Tibial nerve (tissue), 4 donors: ENCODE data around the gene BMP4.

Experiments used
- EP300 ChIP-seq, 2 donors: sonication (generic); formaldehyde crosslinking; IDR thresholded peaks; one replicate each; pipeline ENCODE4 v1.6.1; 2017; ENCODE audit warnings: antibody characterized with exemption in 2 of 2, mild to moderate bottlenecking in 1 of 2
- TF ChIP-seq, protein P1 (sequence below), 5 experiments: fragments of 200-600 bp in 3 of 5; fragments of 450-650 bp in 2 of 5; sonication (generic) in 3 of 5; IDR thresholded peaks; one replicate each; pipeline ENCODE4 v1.5.1; 2016 to 2019; ENCODE audit warnings: antibody characterized with exemption in 5 of 5, mild to moderate bottlenecking in 3 of 5, moderate library complexity in 2 of 5

DNA sequence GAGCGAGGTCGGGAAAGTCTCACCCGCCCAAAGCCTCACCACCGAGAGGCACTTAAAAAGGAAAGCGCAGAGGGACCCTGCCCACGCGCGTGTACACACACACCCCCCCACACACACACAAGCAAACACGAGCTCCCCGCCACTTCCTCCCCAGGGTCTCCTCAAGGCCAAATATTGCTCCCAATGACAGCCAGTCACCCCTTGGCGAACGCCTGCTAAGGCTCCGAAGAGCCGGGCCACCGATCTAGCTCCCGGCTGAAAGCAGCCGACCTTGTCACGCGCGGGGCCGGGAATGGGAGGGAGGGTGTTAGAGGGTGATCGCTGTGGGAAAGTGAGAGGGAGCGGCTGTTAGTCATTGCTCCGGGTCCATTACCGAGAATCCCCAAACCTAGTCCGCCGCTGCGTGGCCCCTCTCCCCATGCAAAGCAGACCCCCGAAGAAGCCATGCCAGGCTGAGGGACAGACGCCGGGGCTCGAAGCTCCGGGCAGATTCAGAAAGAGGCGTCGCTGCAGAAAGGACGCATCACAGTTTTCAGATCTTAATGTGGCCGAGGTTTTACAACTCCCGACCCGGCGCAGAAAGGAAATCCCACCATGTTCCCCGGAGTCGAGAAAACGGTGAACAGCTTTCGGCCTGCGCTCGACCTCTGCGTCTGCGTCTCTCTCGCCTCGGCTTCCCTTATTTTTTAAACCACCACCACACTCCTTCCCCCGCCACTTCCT, 2.6 kb downstream of the BMP4 start:
- TF ChIP-seq EP300 (IDR thresholded peaks at IDR 0.05) = no peak
- TF ChIP-seq, protein P1, sequence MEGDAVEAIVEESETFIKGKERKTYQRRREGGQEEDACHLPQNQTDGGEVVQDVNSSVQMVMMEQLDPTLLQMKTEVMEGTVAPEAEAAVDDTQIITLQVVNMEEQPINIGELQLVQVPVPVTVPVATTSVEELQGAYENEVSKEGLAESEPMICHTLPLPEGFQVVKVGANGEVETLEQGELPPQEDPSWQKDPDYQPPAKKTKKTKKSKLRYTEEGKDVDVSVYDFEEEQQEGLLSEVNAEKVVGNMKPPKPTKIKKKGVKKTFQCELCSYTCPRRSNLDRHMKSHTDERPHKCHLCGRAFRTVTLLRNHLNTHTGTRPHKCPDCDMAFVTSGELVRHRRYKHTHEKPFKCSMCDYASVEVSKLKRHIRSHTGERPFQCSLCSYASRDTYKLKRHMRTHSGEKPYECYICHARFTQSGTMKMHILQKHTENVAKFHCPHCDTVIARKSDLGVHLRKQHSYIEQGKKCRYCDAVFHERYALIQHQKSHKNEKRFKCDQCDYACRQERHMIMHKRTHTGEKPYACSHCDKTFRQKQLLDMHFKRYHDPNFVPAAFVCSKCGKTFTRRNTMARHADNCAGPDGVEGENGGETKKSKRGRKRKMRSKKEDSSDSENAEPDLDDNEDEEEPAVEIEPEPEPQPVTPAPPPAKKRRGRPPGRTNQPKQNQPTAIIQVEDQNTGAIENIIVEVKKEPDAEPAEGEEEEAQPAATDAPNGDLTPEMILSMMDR (IDR thresholded peaks at IDR 0.05) = no peak
